T-helper 1 cell (primary cell): Measurements from ENCODE around the gene MGARP.

Source experiments
- DNase-seq, 5 donors: peaks; one replicate each; pipeline ENCODE4 v3.0.0-alpha.2; 2012 to 2020

MGARP gene

DNA sequence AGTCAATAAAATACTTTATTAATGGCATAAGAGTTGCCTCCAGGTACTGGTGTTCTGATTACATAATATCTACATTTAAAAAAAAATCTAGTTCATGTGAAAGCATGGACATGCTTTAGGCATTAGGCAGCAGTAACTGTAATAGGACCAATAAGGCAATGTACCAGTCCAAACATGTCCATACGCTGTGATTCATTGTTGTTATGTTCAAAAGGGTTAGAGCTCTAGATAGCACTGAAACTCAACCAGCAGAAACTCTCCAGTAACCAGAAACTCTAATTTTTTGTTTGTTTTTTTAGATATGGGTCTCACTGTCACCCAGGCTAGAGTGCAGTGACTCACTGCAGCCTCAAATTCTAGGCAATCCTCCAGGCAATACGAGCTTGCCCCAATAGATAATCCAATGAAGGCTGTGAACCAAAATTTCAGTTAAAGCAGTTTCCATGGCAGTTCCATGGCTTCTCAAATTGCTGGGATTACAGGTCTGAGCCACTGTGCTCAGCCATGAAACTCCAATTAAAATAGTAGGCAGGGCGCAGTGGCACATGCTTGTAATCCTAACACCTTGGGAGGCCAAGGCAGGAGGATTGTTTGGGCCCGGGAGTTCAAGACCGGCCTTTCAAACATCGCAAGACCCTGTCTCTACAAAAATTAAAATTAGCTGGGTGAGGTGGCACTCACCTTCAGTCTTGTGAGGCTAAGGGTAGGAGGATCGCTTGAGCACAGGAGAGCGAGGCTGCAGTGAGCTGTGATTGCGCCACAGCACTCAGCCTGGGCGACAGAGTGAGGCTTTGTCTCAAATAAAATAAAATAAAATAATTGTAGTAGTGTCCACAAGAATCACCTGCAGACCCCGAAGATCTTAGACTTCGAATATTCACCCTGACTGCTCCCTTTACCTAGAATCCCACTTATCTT is 36.3 kb downstream of the MGARP start:
- DNase-seq = no peak

DNA sequence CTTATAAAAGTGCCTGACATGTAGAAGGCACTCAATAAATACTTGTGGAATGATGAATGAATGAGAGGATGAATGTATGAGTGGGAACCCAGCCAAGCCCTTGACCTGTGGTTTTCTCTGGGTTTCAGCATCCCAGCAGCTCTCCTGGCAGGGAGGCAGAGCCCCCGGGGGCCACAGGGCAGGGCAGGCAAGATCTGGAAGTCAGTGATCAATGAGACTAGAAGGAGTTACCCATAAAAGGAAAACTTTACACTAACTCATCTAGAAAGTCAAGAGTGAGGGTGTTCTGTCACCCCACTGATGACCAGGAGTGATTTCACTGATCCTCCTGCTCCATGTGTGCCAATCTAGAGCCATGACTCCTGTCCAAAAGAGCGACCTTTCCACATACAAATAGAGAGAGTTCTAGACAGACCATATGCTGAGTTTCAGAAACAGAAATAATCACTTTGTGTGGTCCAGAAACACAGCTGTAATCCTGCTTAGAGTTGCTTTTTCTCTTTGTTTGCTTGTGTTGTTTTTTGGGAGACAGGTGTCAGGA is 37.4 kb downstream of the MGARP start:
- DNase-seq = no peak

DNA sequence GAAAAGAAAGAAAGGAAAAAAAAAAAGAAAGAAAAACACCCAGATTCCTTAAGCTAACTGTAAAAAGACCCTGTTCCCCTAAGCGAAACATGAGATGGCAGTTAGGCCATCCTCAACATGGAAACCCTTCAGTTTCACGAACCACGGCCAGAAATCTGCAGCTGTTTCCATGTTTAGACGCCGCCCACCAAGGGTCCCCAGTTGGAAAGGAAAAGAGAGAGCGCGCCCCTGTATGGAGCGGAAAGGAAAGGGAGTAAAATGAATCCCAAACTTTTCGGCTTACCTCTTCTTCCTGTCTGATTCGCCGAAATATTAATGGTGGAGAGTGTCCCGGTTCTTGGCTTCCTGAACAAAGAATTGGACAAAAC is 38.3 kb downstream of the MGARP start:
- no peak for DNase-seq

DNA sequence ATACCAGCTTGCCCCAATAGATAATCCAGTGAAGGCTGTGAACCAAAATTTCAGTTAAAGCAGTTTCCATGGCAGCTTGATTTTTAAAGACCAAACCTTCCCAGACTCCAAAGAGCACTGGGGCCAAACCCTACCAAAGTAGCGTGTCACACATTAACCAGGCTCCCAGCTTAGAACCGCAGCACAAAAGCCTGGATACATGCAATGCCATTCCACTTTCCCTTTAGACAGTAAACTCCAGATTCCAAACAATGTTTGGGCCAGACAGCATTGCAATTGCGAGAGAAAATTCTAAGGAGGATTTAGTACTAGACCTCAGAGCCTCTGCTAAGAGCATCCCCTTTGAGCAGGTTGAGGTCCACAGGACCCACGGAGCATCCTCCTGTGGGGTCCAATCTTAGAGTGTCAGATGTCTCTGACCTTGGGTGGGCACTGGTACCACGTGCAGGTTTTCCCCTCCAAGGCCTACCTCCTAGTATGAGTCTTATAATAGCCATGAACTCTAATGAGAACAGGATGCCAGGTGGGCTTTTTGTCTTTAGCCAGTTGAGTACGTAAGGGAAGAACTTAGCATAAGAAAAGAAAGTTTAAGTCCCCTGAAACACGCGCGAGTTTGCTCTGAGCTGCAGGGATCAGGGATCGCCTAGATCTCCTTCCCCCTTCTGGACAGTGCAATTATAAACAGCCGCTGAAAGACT is 38.8 kb downstream of the MGARP start:
- no peak for DNase-seq

DNA sequence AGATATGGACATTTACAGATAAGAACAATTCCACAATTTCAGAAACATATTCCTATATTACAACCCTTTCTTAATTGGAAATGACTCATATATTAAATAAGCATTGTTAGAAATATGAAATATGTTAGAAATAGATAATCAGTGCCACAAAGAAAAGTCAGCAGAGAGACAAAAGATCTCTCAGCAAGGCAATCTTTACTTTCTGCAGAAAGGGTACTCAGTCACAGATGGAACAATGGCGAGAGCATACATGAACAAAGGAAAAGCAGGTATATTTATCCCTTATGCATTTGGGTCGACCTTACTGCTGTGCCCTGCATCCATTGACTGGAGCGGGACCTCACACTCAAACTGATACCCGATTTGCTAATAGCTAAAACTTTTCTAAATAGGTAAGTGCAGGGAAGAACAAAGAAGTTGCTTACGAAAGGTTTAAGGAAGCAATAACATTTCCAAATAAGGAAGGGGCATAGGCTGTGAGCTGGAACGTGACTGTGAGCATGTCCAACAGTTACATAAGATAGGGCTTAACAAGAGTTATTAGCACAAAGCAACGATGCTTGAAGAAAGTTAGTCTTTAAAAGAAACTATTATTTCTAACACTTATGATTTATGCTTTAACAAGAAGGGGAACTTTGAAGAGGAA is 40.8 kb downstream of the MGARP start:
- no peak for DNase-seq

DNA sequence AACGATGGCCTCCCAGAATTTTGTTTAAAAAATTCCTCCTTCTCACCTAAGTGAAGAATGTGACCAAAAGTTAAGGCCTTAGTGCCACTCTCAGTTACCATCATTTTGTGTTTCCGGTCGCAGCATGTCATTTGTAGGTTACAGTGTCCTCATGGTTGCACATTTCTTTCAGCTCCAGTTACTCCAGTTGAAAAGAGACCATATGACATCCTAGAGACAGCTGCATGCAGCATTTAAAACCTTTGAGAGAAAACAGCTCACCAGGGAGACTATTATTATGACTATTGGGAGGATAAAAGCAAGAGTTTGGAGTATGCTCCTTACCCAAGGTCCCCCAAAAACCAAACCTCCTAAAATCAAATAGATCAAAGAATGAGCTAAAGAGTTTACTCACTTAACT is 45.8 kb downstream of the MGARP start:
- no peak for DNase-seq

- peak in 1 of 5 donors; percentile 39 for DNase-seq
Measured at GRCh38 chr4:139229534-139230039, 50.4 kb downstream of the MGARP start.

GRCh38 chr4:139227729-139228404 is 52.2 kb downstream of the MGARP start:
- DNase-seq = peak in 1 of 5 donors; percentile 13

DNA sequence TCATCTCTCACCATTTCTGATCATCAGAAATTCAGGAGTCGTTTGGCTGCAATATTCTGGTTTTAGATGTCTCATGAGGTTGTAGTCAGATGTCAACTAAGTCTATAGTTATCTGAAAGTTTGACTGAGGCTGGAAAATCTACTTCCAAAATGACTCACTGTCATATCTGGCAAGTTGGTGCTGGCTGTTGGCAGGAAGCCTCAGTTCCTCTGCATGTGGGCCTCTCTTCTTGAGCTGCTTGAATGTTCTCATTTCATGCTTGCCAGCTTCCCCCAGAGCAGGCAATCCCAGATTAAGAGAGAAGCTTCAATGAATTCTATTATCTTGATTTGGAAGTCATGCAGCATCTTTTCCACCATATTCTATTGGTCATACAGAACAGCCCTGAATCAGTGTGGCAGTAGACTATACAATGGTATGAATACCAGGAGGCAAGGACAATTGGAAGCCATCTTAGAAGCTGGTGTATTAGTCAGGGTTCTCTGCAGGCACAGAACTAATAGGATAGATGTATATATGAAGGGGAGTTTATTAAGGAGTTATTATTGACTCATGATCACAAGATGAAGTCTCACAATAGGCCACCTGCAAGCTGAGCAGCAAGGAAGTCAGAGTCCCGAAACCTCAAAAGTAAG is 56.2 kb downstream of the MGARP start:
- DNase-seq = peak in 1 of 5 donors; percentile 57

DNA sequence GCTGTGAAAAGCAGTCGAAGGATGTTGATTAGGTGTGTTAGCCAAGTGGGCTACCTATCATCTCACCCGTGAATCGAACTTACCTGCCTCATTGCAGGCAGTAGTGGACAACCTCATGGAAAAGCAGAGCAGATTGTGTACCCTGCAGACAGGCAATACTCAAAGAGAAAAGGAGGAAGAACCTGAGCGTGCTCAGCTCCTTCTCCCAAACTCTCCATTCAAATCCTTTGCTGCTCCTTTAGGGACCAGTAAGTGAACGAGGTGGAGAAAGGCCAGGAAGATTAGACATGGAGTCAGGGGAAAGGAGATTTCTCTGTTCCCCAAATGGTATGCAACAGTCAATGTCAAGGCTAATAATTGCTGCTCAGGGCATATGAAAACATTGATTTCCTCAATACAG is 57.8 kb downstream of the MGARP start:
- DNase-seq = no peak

- DNase-seq = no peak
Measured at GRCh38 chr4:139221687-139222086, 58.3 kb downstream of the MGARP start.

DNA sequence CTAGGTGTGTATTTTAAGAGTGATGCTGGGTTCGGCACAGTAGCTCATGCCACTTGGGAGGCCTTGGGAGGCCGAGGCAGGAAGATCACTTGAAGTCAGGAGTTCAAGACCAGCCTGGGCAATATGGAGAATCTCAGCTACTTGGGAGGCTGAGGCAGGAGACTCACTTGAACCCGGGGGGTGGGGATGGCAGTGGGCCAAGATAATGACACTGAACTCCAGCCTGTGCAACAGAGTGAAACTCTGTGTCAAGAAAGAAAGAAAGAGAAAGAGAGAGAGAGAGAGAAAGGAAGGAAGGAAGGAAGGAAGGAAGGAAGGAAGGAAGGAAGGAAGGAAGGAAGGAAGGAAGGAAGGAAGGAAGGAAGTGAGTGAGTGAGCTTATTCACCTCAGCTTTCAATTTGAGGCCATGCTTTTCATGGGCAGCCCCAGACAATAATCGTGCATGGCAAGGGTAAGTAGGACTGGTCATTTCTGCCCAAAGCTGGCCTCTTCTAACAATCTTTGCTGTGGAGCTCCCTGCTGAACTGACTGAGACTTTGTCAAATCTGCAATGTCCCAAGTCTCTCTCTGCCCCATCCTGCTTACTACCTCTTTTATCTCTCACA is 60.5 kb downstream of the MGARP start:
- no peak for DNase-seq
